ENCODE results near the gene PCDHA9.

DNA sequence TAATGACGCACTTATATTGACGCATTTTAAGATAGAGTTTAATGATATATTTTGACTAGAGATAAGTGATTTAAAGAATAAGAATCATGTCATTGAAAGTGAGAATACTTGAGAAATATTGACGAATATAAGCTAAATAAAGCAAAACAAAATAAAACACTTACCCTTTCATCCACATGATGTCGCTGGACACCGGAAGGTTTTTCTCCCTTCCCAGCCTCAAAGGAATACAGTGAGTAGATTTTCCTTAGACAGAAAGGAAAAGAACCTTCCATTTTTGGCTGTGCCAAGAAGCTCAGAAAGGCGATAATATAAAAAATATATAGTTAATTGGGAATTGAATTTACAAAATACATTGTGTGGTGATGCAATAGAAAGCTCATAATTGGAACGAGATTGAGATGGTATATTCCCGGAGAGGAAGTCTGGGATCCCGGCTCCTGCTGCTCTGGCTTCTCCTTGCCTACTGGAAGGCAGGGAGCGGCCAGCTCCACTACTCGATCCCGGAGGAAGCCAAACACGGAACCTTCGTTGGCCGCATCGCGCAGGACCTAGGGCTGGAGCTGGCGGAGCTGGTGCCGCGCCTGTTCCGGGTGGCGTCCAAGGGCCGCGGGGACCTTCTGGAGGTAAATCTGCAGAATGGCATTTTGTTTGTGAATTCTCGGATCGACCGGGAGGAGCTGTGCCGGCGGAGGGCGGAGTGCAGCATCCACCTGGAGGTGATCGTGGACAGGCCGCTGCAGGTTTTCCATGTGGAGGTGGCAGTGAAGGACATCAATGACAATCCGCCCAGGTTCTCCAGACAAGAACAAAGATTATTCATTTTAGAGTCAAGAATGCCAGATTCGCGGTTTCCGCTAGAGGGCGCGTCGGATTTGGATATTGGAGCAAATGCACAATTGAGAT is 26.6 kb upstream of the PCDHA9 start, which contains the start of gene PCDHA5:
- TF ChIP-seq POLR2AphosphoS5 (IDR thresholded peaks at IDR 0.05; ENCODE audit: borderline replicate concordance, low read depth, low read length): no peak
- no peak for TF ChIP-seq EZH2 (IDR thresholded peaks at IDR 0.05)
- no peak for TF ChIP-seq FOXP2 (optimal IDR thresholded peaks at IDR 0.05; ENCODE audit: control extremely low read depth, extremely low read length, insufficient read depth)

Data from SK-N-MC (cell line).